Neuronal stem cell (in vitro differentiated cells): ENCODE results near the gene DCUN1D3.
"Not testable (repeated sequence)": the region's sequence is repeated elsewhere in the genome, so short reads cannot be mapped to it uniquely, and the experiment has no call there.

Experiments
- DNase-seq: peaks from one replicate; pipeline ENCODE4 v3.0.0-alpha.2; 2013; ENCODE audit warnings: low spot score
- H2AFZ ChIP-seq: one replicate; pipeline ENCODE4 v1.6.1; 2013; ENCODE audit warnings: mild to moderate bottlenecking, low read length, inconsistent platforms
- H2AK5ac ChIP-seq: 2 replicates; pipeline ENCODE4 v1.6.1; 2013; ENCODE audit warnings: low read depth, mild to moderate bottlenecking, inconsistent platforms, low read length, moderate library complexity, mixed read lengths
- H2BK120ac ChIP-seq: 2 replicates; pipeline ENCODE4 v1.6.1; 2013; ENCODE audit warnings: low read depth, mild to moderate bottlenecking, inconsistent platforms, low read length, moderate library complexity, mixed read lengths
- H2BK12ac ChIP-seq: one replicate; pipeline ENCODE4 v1.6.1; 2013; ENCODE audit warnings: low read length, inconsistent platforms
- H2BK15ac ChIP-seq: 2 replicates; pipeline ENCODE4 v1.6.1; 2013; ENCODE audit warnings: mild to moderate bottlenecking, low read length, inconsistent platforms, mixed read lengths
- H2BK5ac ChIP-seq: one replicate; pipeline ENCODE4 v1.6.1; 2013; ENCODE audit warnings: inconsistent platforms, mild to moderate bottlenecking, low read length, moderate library complexity
- H3K14ac ChIP-seq: one replicate; pipeline ENCODE4 v1.6.1; 2013; ENCODE audit warnings: low read length, inconsistent platforms
- H3K18ac ChIP-seq: 2 replicates; pipeline ENCODE4 v1.6.1; 2013; ENCODE audit warnings: low read length, inconsistent platforms
- H3K23ac ChIP-seq: 2 replicates; pipeline ENCODE4 v1.6.1; 2013; ENCODE audit warnings: low read depth, mild to moderate bottlenecking, mixed read lengths, low read length, inconsistent platforms; ENCODE audit not compliant: poor library complexity
- H3K27ac ChIP-seq: replicated peaks from 3 replicates; pipeline ENCODE4 v1.5.1; 2013; ENCODE audit warnings: low read length, inconsistent platforms
- H3K27me3 ChIP-seq, 3 experiments: 2 replicates each; pipeline ENCODE4 v1.6.1; 2013; ENCODE audit warnings: low read length in 3 of 3, mild to moderate bottlenecking in 2 of 3, inconsistent platforms in 1 of 3, low read depth in 1 of 3, mixed read lengths in 1 of 3, moderate library complexity in 1 of 3; ENCODE audit not compliant: control insufficient read depth in 3 of 3, insufficient read depth in 3 of 3
- H3K36me3 ChIP-seq, 2 donors: replicated peaks in 1 of 2; 2 replicates each; pipeline ENCODE4 v1.6.1; 2013; ENCODE audit warnings: low read length in 2 of 2; ENCODE audit not compliant: control insufficient read depth in 2 of 2, insufficient read depth in 2 of 2
- H3K4ac ChIP-seq: 2 replicates; pipeline ENCODE4 v1.6.1; 2013; ENCODE audit warnings: inconsistent platforms, mild to moderate bottlenecking, low read length, moderate library complexity
- H3K4me1 ChIP-seq, 2 donors: 1 replicate in 1 of 2; 2 replicates in 1 of 2; pipeline ENCODE4 v1.6.1; 2013; ENCODE audit warnings: low read length in 2 of 2, low read depth in 1 of 2; ENCODE audit not compliant: control insufficient read depth in 2 of 2, insufficient read depth in 1 of 2
- H3K4me2 ChIP-seq: one replicate; pipeline ENCODE4 v1.6.1; 2013; ENCODE audit warnings: mild to moderate bottlenecking, low read length, inconsistent platforms; ENCODE audit not compliant: insufficient read depth, poor library complexity, severe bottlenecking
- H3K4me3 ChIP-seq, 2 donors: 2 replicates each; pipeline ENCODE4 v1.5.1; 2013; ENCODE audit warnings: low read length in 2 of 2, mild to moderate bottlenecking in 2 of 2, inconsistent platforms in 1 of 2, moderate library complexity in 1 of 2
- H3K79me1 ChIP-seq: one replicate; pipeline ENCODE4 v1.6.1; 2013; ENCODE audit warnings: low read depth, mild to moderate bottlenecking, inconsistent platforms, low read length, moderate library complexity
- H3K9ac ChIP-seq: one replicate; pipeline ENCODE4 v1.6.1; 2013; ENCODE audit warnings: mild to moderate bottlenecking, low read depth, low read length, inconsistent platforms; ENCODE audit not compliant: poor library complexity
- H3K9me3 ChIP-seq, 2 donors: replicated peaks in 1 of 2; 2 replicates each; pipeline versions ENCODE3 to v1.6.1; 2013; ENCODE audit warnings: low read length in 2 of 2, mild to moderate bottlenecking in 2 of 2, inconsistent platforms in 1 of 2, low read depth in 1 of 2, mixed read lengths in 1 of 2, moderate library complexity in 1 of 2; ENCODE audit not compliant: control insufficient read depth in 2 of 2, insufficient read depth in 1 of 2
- H4K8ac ChIP-seq: one replicate; pipeline ENCODE4 v1.6.1; 2013; ENCODE audit warnings: low read depth, mild to moderate bottlenecking, inconsistent platforms, low read length, moderate library complexity
- H4K91ac ChIP-seq: one replicate; pipeline ENCODE4 v1.6.1; 2013; ENCODE audit warnings: low read length, low read depth, mild to moderate bottlenecking, inconsistent platforms; ENCODE audit not compliant: poor library complexity
- WGBS, 2 donors: extraction: QIAGEN DNeasy Blood & Tissue Kit; methylation state at CpG; one replicate each; pipeline ENCODE4 v1.1.7; 2013; ENCODE audit warnings: missing lambda C conversion rate in 2 of 2, mixed read lengths in 1 of 2; ENCODE audit not compliant: insufficient read length in 2 of 2, insufficient replicate concordance in 1 of 2; ENCODE audit errors: extremely low coverage in 2 of 2; 5-methylcytosine and 5-hydroxymethylcytosine counted together

Gene DCUN1D3

DNA sequence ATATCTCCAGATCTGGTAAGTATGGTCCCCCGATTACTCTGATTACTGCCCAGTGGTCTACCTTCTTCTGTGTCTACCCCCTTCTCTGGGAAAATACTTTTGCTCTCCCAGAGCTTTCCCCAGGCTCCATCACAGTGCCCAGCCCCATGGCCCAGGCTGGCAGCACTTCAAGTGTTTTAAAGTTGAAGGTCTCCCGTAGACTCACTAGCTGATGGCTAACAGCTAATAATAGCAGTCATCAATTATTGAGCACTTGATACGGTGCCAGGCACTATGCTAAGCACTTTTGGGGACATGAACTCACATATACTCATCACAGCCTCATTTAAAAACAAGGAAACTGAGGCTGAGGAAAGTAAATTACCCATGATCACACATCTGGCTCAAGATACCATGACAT, 33.4 kb downstream of the DCUN1D3 start:
- H3K4me2 ChIP-seq: no peak overlapping the region
- H2BK12ac ChIP-seq: peak overlapping the region; percentile 34
- no peak overlapping the region for H4K91ac ChIP-seq
- no peak overlapping the region for H2BK15ac ChIP-seq
- peaks cover 7 to 8% of the 10 kb centered on the region in 2 donors for H3K36me3 ChIP-seq
- peaks cover 6% of the 10 kb centered on the region for H3K79me1 ChIP-seq
- peak overlapping the region; percentile 50 for H2AK5ac ChIP-seq
- no peak overlapping the region for H3K4me3 ChIP-seq
- no peak overlapping the region for H2BK120ac ChIP-seq
- no peak overlapping the region for H2AFZ ChIP-seq
- no peak overlapping the region for H3K9ac ChIP-seq
- no peak overlapping the region for H3K27ac ChIP-seq
- H4K8ac ChIP-seq: no peak overlapping the region
- H3K9me3 ChIP-seq: peaks cover 0 to 3% of the 10 kb centered on the region in 2 donors
- no peak overlapping the region for H3K18ac ChIP-seq
- no peak overlapping the region for H3K23ac ChIP-seq
- H2BK5ac ChIP-seq: peak overlapping the region; percentile 56
- H3K14ac ChIP-seq: no peak overlapping the region
- no peak for DNase-seq
- H3K27me3 ChIP-seq: no peaks in the 10 kb centered on the region
- peaks cover 6 to 7% of the 10 kb centered on the region in 2 donors for H3K4me1 ChIP-seq
- no peak overlapping the region for H3K4ac ChIP-seq
- no CpG with 5 or more reads among the region's 3 CpGs for WGBS, 2 donors

DNA sequence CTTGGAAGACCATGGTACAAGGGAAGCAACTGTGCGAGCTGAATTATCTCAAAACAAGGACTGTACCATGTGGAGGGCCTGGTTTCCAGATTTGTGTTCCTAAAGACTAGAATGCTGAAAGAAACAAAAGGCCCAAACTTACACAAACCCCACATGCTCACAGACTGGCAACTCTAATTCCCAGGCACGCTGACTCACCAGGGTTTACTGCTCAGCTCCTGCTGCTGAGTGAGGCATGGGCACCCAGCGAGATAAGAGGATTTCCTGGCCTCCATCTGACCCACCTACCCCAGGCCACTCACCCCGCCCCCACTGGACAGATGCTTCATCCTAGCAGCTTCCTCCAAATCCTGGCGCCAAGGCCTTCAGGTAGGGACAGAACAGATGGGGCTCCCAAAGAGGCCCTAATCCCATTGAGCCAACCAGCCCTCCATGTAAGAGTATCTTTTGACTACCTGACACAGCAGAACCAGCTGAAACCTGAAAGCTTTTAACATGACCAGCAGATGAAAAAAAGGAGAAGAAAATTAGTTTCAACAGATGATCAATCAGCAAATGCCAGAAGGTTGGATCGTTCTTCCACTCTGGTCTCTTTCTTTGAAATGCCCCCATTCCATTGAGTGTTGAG, 33.9 kb downstream of the DCUN1D3 start:
- Histone ChIP-seq H3K27ac (no peak overlapping the region), H2AFZ (no peak overlapping the region), H3K4me1 (peaks cover 6 to 7% of the 10 kb centered on the region in 2 donors), H3K4me2 (no peak overlapping the region), H2BK12ac (no peak overlapping the region), H3K9ac (no peak overlapping the region), H2AK5ac (no peak overlapping the region), H3K79me1 (peaks cover 6% of the 10 kb centered on the region), H4K8ac (no peak overlapping the region), H4K91ac (no peak overlapping the region), H2BK5ac (no peak overlapping the region), H3K23ac (no peak overlapping the region), H3K9me3 (peaks cover 0 to 3% of the 10 kb centered on the region in 2 donors), H2BK120ac (no peak overlapping the region), H2BK15ac (no peak overlapping the region), H3K14ac (no peak overlapping the region), H3K4me3 (no peak overlapping the region), H3K27me3 (no peaks in the 10 kb centered on the region), H3K18ac (peak overlapping the region; percentile 63), H3K4ac (no peak overlapping the region), H3K36me3 (peaks cover 7 to 12% of the 10 kb centered on the region in 2 donors)
- peak; percentile 6 for DNase-seq
- no CpG with 5 or more reads among the region's 6 CpGs for WGBS, 2 donors

DNA sequence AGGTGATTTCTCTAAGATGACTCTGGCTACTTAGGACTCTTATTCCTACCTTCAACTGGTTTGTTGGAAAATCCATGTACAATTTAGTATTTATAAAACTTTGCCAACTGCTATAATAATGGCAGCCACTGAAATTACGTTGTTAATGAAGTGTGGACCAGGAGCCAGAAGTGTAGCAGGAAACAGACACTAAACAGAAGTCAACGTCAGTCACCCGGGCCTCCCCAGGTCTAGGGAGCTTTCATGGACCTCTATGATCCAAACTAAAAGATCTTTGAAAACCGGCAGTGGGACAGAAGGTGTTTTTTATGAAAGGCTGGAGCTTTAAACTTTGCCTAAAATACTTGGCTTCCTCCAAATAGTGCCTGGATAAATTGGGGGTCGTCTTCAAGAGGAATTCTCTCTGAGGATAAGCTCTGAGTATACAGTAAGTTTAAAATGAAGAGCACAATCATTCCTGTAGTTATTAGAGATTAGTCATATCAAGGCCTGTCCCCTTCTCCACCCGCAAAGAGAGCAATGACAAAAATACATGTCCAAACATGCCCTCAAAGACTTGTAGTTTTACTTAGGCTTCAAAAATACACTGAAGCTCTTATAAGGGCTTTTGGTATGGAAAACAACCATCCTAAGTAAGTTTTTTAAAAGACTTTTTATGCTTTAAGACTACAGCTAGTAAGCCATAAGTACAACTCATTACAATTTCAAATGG, 34.6 kb downstream of the DCUN1D3 start:
- Histone ChIP-seq H2BK15ac (no peak overlapping the region), H3K14ac (no peak overlapping the region), H3K79me1 (peaks cover 6% of the 10 kb centered on the region), H3K27me3 (no peaks in the 10 kb centered on the region), H4K91ac (no peak overlapping the region), H2BK5ac (no peak overlapping the region), H3K4ac (no peak overlapping the region), H3K9ac (no peak overlapping the region), H3K9me3 (peaks cover 0 to 3% of the 10 kb centered on the region in 2 donors), H3K36me3 (peaks cover 7 to 12% of the 10 kb centered on the region in 2 donors), H3K18ac (no peak overlapping the region), H3K23ac (no peak overlapping the region), H3K27ac (no peak overlapping the region), H2BK120ac (no peak overlapping the region), H3K4me3 (no peak overlapping the region), H3K4me2 (no peak overlapping the region), H2AFZ (no peak overlapping the region), H2AK5ac (no peak overlapping the region), H2BK12ac (no peak overlapping the region), H3K4me1 (peaks cover 6 to 7% of the 10 kb centered on the region in 2 donors), H4K8ac (no peak overlapping the region)
- DNase-seq: no peak
- no CpG with 5 or more reads among the region's 6 CpGs for WGBS, 2 donors

DNA sequence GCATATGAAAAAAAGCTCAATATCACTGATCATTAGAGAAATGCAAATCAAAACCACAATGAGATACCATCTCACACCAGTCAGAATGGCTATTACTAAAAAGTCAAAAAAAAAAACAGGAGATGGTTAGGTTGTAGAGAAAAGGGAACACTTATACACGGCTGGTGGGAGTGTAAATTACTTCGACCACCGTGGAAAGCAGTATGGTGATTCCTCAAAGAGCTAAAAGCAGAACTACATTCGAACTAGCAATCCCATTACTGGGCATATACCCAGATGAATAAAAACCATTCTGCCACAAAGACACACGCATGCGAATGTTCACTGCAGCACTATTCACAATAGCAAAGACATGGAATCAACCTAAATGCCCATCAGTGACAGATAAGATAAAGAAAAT, 35.8 kb downstream of the DCUN1D3 start:
- not testable (repeated sequence) for H2BK120ac ChIP-seq, H3K4me3 ChIP-seq, H2BK15ac ChIP-seq, H2AFZ ChIP-seq, H4K8ac ChIP-seq, H3K27ac ChIP-seq, H4K91ac ChIP-seq, H3K9ac ChIP-seq, H3K4ac ChIP-seq, H3K23ac ChIP-seq, H2BK5ac ChIP-seq, H3K4me2 ChIP-seq, H3K14ac ChIP-seq, H2BK12ac ChIP-seq, H3K27me3 ChIP-seq, H2AK5ac ChIP-seq, H3K18ac ChIP-seq, DNase-seq, H3K79me1 ChIP-seq, H3K9me3 ChIP-seq, H3K4me1 ChIP-seq
- WGBS, 2 donors: no CpG with 5 or more reads among the region's 6 CpGs
- H3K36me3 ChIP-seq: peaks cover 9 to 24% of the 10 kb centered on the region in 2 donors
